HTR-8/SVneo (cell line): ENCODE results near the gene PSMA5.

Experiments used
- DNase-seq: peaks from one replicate; pipeline ENCODE4 v3.0.0; 2011; ENCODE audit warnings: low spot score, mixed read lengths; ENCODE audit not compliant: insufficient read length
- FAIRE-seq: peaks from 2 replicates; lab custom pipeline; 2011; peaks lifted over from hg19 to GRCh38; lab: Jason Lieb, UNC

PSMA5 gene

GRCh38 chr1:109372281-109372680 lies 54.0 kb downstream of the PSMA5 start:
- FAIRE-seq (no peak), DNase-seq (no peak)

- DNase-seq: no peak
- FAIRE-seq: no peak
Observed at GRCh38 chr1:109371341-109371739, 54.9 kb downstream of the PSMA5 start.

GRCh38 chr1:109370712-109371340 lies 55.4 kb downstream of the PSMA5 start:
- no peak for FAIRE-seq

GRCh38 chr1:109369167-109369746 lies 57.0 kb downstream of the PSMA5 start:
- no peak for FAIRE-seq
- no peak for DNase-seq

More at GRCh38 chr1:109370712-109371340, 55.4 kb downstream of the PSMA5 start:
- peak; percentile 40 for DNase-seq

GRCh38 chr1:109368464-109368863 lies 57.8 kb downstream of the PSMA5 start:
- no peak for DNase-seq
- no peak for FAIRE-seq

- DNase-seq: no peak
- FAIRE-seq: no peak
Observed at GRCh38 chr1:109367626-109368025, 58.6 kb downstream of the PSMA5 start.

GRCh38 chr1:109365642-109366204 lies 60.5 kb downstream of the PSMA5 start:
- FAIRE-seq (no peak), DNase-seq (no peak)

- FAIRE-seq (no peak), DNase-seq (no peak)
Observed at GRCh38 chr1:109361649-109362048, 64.6 kb downstream of the PSMA5 start.

- no peak for FAIRE-seq
Observed at GRCh38 chr1:109361069-109361468, 65.2 kb downstream of the PSMA5 start.

GRCh38 chr1:109357616-109358015 lies 68.6 kb downstream of the PSMA5 start:
- no peak for DNase-seq
- no peak for FAIRE-seq

More at GRCh38 chr1:109361069-109361468, 65.2 kb downstream of the PSMA5 start:
- DNase-seq: no peak

- DNase-seq (no peak), FAIRE-seq (no peak)
Observed at GRCh38 chr1:109356915-109357314, 69.3 kb downstream of the PSMA5 start.

- no peak for DNase-seq
- FAIRE-seq: no peak
Observed at GRCh38 chr1:109356505-109356904, 69.7 kb downstream of the PSMA5 start.

- FAIRE-seq (no peak), DNase-seq (no peak)
Observed at GRCh38 chr1:109354929-109355328, 71.3 kb downstream of the PSMA5 start.

GRCh38 chr1:109351457-109351856 lies 74.8 kb downstream of the PSMA5 start:
- FAIRE-seq (no peak), DNase-seq (no peak)

GRCh38 chr1:109350655-109351054 lies 75.6 kb downstream of the PSMA5 start:
- DNase-seq (no peak), FAIRE-seq (no peak)

- DNase-seq: no peak
- no peak for FAIRE-seq
Observed at GRCh38 chr1:109350182-109350581, 76.1 kb downstream of the PSMA5 start.
